PFSK-1 (cell line): ENCODE measurements around the gene RIN3.

Source experiments
- POLR2AphosphoS5 ChIP-seq: IDR thresholded peaks from 2 replicates; pipeline ENCODE4 v1.6.1; 2012; ENCODE audit warnings: low read depth, mild to moderate bottlenecking, control low read depth, low read length, moderate library complexity
- SIN3A ChIP-seq: IDR thresholded peaks from 2 replicates; pipeline ENCODE4 v1.6.1; 2012; ENCODE audit warnings: mild to moderate bottlenecking, low read length, moderate library complexity, borderline replicate concordance; ENCODE audit not compliant: insufficient read depth
- TAF1 ChIP-seq: IDR thresholded peaks from 2 replicates; pipeline ENCODE4 v1.6.1; 2012; ENCODE audit warnings: low read length, control low read depth, borderline replicate concordance; ENCODE audit not compliant: insufficient read depth
- TF ChIP-seq, protein P1 (sequence below), 2 experiments: IDR thresholded peaks; 2 replicates each; pipeline versions ENCODE4 v1.6.1 to v1.8.0; 2011 to 2012; ENCODE audit warnings: low read depth in 2 of 2, low read length in 2 of 2, control low read depth in 1 of 2, inconsistent platforms in 1 of 2, mild to moderate bottlenecking in 1 of 2, moderate library complexity in 1 of 2; ENCODE audit not compliant: insufficient read depth in 1 of 2

DNA sequence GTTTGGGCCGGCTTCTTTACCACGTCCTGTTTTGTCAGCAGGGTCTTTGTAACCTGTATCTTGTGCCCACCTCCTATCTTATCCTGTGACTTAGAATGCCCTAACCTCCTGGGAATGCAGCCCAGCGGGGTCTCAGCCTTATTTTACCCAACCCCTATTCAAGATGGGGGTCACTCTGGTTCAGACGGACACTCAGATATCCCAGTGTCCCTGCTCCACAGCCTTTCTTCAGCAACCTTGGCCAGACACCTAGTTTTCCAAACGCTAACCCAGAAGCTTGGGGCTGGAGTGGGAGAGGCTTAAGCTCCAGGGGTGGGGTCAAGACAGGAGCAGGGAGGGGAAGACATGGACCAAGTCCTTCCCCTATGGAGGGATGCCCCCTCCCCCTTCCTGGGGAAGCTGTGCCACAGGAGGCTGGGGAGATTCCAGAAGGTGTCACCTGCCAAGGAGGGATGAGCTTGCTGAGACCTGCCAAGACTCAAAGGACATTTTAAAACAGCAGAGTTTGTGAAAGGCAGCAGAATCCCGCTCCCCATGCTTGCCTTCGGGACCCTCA, 62.2 kb downstream of the RIN3 start:
- TF ChIP-seq, protein P1, sequence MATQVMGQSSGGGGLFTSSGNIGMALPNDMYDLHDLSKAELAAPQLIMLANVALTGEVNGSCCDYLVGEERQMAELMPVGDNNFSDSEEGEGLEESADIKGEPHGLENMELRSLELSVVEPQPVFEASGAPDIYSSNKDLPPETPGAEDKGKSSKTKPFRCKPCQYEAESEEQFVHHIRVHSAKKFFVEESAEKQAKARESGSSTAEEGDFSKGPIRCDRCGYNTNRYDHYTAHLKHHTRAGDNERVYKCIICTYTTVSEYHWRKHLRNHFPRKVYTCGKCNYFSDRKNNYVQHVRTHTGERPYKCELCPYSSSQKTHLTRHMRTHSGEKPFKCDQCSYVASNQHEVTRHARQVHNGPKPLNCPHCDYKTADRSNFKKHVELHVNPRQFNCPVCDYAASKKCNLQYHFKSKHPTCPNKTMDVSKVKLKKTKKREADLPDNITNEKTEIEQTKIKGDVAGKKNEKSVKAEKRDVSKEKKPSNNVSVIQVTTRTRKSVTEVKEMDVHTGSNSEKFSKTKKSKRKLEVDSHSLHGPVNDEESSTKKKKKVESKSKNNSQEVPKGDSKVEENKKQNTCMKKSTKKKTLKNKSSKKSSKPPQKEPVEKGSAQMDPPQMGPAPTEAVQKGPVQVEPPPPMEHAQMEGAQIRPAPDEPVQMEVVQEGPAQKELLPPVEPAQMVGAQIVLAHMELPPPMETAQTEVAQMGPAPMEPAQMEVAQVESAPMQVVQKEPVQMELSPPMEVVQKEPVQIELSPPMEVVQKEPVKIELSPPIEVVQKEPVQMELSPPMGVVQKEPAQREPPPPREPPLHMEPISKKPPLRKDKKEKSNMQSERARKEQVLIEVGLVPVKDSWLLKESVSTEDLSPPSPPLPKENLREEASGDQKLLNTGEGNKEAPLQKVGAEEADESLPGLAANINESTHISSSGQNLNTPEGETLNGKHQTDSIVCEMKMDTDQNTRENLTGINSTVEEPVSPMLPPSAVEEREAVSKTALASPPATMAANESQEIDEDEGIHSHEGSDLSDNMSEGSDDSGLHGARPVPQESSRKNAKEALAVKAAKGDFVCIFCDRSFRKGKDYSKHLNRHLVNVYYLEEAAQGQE (IDR thresholded peaks at IDR 0.05; ENCODE audit: insufficient read depth in 1 of 2, low read depth in 2 of 2, low read length in 2 of 2) = no peak
- TF ChIP-seq SIN3A = no peak
- no peak for TF ChIP-seq POLR2AphosphoS5
- TF ChIP-seq TAF1 = no peak
